Bronchial epithelial cell (primary cell): ENCODE data around the gene FRMD3. TPM values are rescaled to one million over a fixed set of nuclear protein-coding genes. Genes with fewer than 3 reads are reported as not detected.

Experiments
- DNase-seq: peaks from one replicate; pipeline ENCODE4 v3.0.0-alpha.2; 2010; ENCODE audit warnings: low read depth
- FAIRE-seq: peaks from 2 replicates; lab custom pipeline; 2011; peaks lifted over from hg19 to GRCh38; lab: Jason Lieb, UNC
- H3K27me3 ChIP-seq: 2 replicates; pipeline ENCODE4 v1.5.1; 2011; ENCODE audit warnings: low read length; ENCODE audit not compliant: control insufficient read depth, insufficient read depth
- H3K36me3 ChIP-seq: 2 replicates; pipeline ENCODE4 v1.5.1; 2011; ENCODE audit warnings: low read length; ENCODE audit not compliant: control insufficient read depth, insufficient read depth
- H3K4me3 ChIP-seq: 2 replicates; pipeline ENCODE4 v1.5.1; 2011; ENCODE audit warnings: mild to moderate bottlenecking, low read depth, low read length, control low read depth
- total RNA-seq: library from RNA; depleted of rRNA; stranded (reverse); fragments of >200 nt; gene quantifications from 2 replicates; pipeline ENCODE4 v1.2.1, GENCODE V29; 2014
- TF ChIP-seq, protein P1 (sequence below): IDR thresholded peaks from 2 replicates; pipeline ENCODE4 v1.5.1; 2011; ENCODE audit warnings: mild to moderate bottlenecking, moderate library complexity, low read length, control low read depth, inconsistent platforms; ENCODE audit not compliant: insufficient read depth, severe bottlenecking

Gene FRMD3
- total RNA-seq = under 0.01 and 0.51 TPM in 2 replicates

DNA sequence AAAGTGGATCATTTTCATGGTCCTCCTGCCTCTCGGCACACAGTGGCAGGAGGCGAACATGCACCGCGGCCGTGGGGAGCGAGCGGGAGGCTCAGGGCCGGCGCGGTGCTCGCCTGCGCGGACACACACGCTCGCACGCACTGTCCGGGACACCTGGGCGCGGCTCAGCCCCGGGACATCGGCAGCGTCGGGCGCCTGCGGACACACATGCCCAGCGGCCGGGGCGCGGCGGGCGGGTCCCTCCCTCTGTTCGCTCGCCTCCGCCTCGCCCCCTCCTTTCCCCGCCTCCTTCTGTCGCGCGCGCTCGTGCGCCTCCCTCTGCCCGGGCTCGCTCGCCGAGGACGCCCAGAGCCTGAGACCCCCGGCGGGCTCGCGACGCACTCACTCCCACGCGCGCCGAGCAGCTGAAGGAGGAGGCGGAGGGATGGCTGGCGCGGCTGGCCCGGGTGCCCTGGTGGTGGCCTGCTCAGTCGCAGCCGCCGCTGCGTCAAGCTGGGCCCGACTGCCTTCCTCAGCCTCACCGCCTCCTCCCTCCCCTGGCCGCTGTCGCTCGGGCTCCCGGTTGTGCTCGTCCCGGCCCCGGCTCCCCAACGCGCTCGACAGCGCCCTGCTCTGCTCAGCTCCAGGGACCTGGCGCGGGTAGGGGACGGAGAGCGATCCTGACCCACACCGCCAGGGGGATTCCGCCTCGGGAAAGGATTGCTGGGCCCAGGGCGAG, at the start of gene FRMD3:
TSS of gene FRMD3 (minus strand) at position 230 of the 718 bp plus-strand sequence. CDS start at position 60, 170 bp downstream.
- peaks cover 16% of the 10 kb centered on the region for H3K27me3 ChIP-seq
- DNase-seq (peak; percentile 34), FAIRE-seq (no peak)
- TF ChIP-seq, protein P1, sequence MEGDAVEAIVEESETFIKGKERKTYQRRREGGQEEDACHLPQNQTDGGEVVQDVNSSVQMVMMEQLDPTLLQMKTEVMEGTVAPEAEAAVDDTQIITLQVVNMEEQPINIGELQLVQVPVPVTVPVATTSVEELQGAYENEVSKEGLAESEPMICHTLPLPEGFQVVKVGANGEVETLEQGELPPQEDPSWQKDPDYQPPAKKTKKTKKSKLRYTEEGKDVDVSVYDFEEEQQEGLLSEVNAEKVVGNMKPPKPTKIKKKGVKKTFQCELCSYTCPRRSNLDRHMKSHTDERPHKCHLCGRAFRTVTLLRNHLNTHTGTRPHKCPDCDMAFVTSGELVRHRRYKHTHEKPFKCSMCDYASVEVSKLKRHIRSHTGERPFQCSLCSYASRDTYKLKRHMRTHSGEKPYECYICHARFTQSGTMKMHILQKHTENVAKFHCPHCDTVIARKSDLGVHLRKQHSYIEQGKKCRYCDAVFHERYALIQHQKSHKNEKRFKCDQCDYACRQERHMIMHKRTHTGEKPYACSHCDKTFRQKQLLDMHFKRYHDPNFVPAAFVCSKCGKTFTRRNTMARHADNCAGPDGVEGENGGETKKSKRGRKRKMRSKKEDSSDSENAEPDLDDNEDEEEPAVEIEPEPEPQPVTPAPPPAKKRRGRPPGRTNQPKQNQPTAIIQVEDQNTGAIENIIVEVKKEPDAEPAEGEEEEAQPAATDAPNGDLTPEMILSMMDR = peak; percentile 48
- peak within 1 kb of the TSS; percentile 39 for H3K4me3 ChIP-seq
- H3K36me3 ChIP-seq = no peaks in the 10 kb centered on the region

- H3K36me3 ChIP-seq = no peaks in the 10 kb centered on the region
- DNase-seq (no peak), FAIRE-seq (no peak)
- H3K27me3 ChIP-seq = no peaks in the 10 kb centered on the region
- no peak overlapping the region for H3K4me3 ChIP-seq
- TF ChIP-seq, protein P1 = no peak
These were observed 46.8 kb upstream of the FRMD3 start for GRCh38 chr9:83584995-83585394.

DNA sequence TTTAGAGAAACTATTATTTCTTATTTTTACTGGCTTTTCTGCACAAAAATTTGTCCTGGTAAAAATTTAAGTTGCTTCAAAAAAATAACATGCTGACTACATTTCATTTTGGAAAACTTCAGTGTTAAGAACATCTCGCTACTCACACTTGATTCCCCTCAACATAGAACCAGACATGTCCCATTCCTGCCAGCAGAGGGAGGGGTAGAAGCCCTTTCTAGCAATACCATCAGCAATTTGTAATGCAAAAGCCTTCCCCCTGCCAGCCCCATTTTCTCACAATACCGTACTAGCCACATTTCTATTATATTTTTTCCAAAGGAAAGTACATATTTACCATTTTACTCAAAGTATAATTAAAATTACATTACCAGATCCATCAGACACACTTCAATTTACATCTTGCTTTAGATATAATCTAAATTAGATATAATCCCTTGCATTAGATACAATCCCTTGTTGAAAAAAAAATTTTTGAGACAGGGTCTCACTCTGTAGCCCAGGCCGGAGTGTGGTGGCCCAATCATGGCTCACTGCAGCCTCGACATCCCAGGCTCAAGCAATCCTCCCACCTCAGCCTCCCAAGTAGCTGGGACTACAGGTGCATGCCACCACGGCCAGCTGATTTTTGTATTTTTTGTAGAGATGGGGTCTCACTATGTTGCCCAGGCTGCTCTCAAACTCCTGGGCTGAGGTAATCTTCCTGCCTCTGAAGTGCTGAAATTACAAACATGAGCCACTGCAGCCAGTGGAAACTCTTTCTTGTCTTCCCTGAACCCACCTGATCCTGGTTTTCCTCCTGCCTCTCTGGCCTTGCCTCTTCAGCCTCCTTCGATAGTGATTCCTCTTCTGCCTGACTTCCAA, 45.2 kb upstream of the FRMD3 start:
- H3K27me3 ChIP-seq = no peaks in the 10 kb centered on the region
- no peak for FAIRE-seq
- no peaks in the 10 kb centered on the region for H3K36me3 ChIP-seq
- no peak overlapping the region for H3K4me3 ChIP-seq
- DNase-seq = peak; percentile 59
- TF ChIP-seq, protein P1 = peak; percentile 69

- DNase-seq = peak; percentile 72
- no peak for FAIRE-seq
These were observed 43.8 kb upstream of the FRMD3 start for GRCh38 chr9:83582029-83582428.

DNA sequence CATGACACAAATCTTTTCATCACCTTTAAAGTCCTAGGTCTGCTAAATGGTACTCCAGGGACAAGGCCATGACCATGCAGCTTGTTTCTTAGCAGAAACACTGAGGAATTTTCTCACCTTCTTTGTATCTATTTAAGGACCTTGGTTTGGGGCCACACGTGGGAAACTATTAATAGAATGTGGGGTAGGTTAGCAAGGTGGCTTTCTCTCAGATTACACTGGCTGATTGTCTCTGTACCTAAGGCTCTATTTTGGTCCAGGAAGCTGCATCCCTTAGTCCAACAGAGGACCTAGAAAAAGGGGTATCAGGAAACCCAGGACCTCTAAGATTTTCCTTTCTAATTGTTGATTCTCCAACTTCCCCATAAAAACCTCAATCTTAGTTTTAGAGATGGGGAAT, 36.3 kb upstream of the FRMD3 start:
- TF ChIP-seq, protein P1 = no peak
- no peaks in the 10 kb centered on the region for H3K27me3 ChIP-seq
- FAIRE-seq (no peak), DNase-seq (no peak)
- no peaks in the 10 kb centered on the region for H3K36me3 ChIP-seq
- no peak overlapping the region for H3K4me3 ChIP-seq

More at GRCh38 chr9:83582029-83582428, 43.8 kb upstream of the FRMD3 start:
- no peak overlapping the region for H3K4me3 ChIP-seq
- H3K36me3 ChIP-seq = no peaks in the 10 kb centered on the region
- TF ChIP-seq, protein P1 = no peak
- no peaks in the 10 kb centered on the region for H3K27me3 ChIP-seq
